K562 (cell line): ENCODE data around the gene WHAMM. TPM values are rescaled to one million over a fixed set of nuclear protein-coding genes. Genes with fewer than 3 reads are reported as not detected.

ENCODE experiments used
- ADNP ChIP-seq: fragments of 200-800 bp; sonication (Bioruptor generic); IDR thresholded peaks from 2 replicates; pipeline ENCODE4 v1.6.1; 2016; ENCODE audit warnings: missing genetic modification characterization, missing compliant biosample characterization
- ASH1L ChIP-seq: fragments of 450-650 bp; IDR thresholded peaks from 2 replicates; pipeline ENCODE4 v1.6.1; 2018; ENCODE audit warnings: borderline replicate concordance, mild to moderate bottlenecking, low read depth; ENCODE audit not compliant: partially characterized antibody
- FIP1L1 ChIP-seq: fragments of 200-400 bp; formaldehyde crosslinking; IDR thresholded peaks from 2 replicates; pipeline ENCODE4 v1.6.1; 2018; ENCODE audit warnings: mild to moderate bottlenecking, low read depth, low read length; ENCODE audit not compliant: poor library complexity, severe bottlenecking
- HCFC1 ChIP-seq: IDR thresholded peaks from 2 replicates; pipeline ENCODE4 v1.6.1; 2012; ENCODE audit warnings: low read depth, low read length, improper control_type of control experiment
- HMBOX1 ChIP-seq: sonication (generic); IDR thresholded peaks from 2 replicates; pipeline ENCODE4 v1.6.1; 2016
- KLF10 ChIP-seq: fragments of 250-450 bp; sonication (Bioruptor Pico); IDR thresholded peaks from 2 replicates; pipeline ENCODE4 v1.6.1; 2021; ENCODE audit warnings: matching md5 sums
- NFE2 ChIP-seq: IDR thresholded peaks from 2 replicates; pipeline ENCODE4 v1.6.1; 2014; ENCODE audit warnings: antibody characterized with exemption, low read depth
- PHB ChIP-seq: fragments of 250-450 bp; sonication (Bioruptor Pico); IDR thresholded peaks from 2 replicates; pipeline ENCODE4 v1.5.0; 2021
- RAD51 ChIP-seq: fragments of 450-650 bp; IDR thresholded peaks from 2 replicates; pipeline ENCODE4 v1.7.1; 2016; ENCODE audit warnings: low read depth, mild to moderate bottlenecking, borderline replicate concordance
- REST ChIP-seq, 2 experiments: fragments of 450-650 bp; formaldehyde crosslinking in 1 of 2; IDR thresholded peaks; 2 replicates each; pipeline versions ENCODE4 v1.4.0 to v1.6.1; 2014 to 2020; ENCODE audit warnings: mild to moderate bottlenecking in 2 of 2, borderline replicate concordance in 1 of 2, low read depth in 1 of 2
- RFX5 ChIP-seq: IDR thresholded peaks from 2 replicates; pipeline ENCODE4 v1.6.1; 2011; ENCODE audit warnings: low read depth, mild to moderate bottlenecking, improper control_type of control experiment, low read length
- SETDB1 ChIP-seq: IDR thresholded peaks from one replicate; pipeline ENCODE4 v1.6.1; 2012; ENCODE audit warnings: low read length, control low read depth, inconsistent platforms
- SNRNP70 ChIP-seq: fragments of 200-400 bp; formaldehyde crosslinking; optimal IDR thresholded peaks from 2 replicates; pipeline ENCODE3; 2017; ENCODE audit warnings: low read depth, low read length
- THRA ChIP-seq: fragments of 450-650 bp; IDR thresholded peaks from 2 replicates; pipeline ENCODE4 v1.6.1; 2017; ENCODE audit warnings: mild to moderate bottlenecking, moderate library complexity
- U2AF1 ChIP-seq: fragments of 200-400 bp; formaldehyde crosslinking; optimal IDR thresholded peaks from 2 replicates; pipeline ENCODE3; 2017; ENCODE audit warnings: mild to moderate bottlenecking, low read depth, low read length, moderate library complexity
- YY1 ChIP-seq, 3 experiments: IDR thresholded peaks; 2 replicates each; pipeline ENCODE4 v1.6.1; 2011; ENCODE audit warnings: low read length in 2 of 3, mild to moderate bottlenecking in 2 of 3, moderate library complexity in 2 of 3, borderline replicate concordance in 1 of 3, control low read depth in 1 of 3, low read depth in 1 of 3; ENCODE audit not compliant: insufficient read depth in 3 of 3, insufficient replicate concordance in 2 of 3, control insufficient read depth in 1 of 3, insufficient read length in 1 of 3; ENCODE audit errors: extremely low read depth in 1 of 3
- ZNF232 ChIP-seq: sonication (generic); formaldehyde crosslinking; IDR thresholded peaks from 2 replicates; pipeline ENCODE4 v1.8.0; 2022; ENCODE audit warnings: mild to moderate bottlenecking, missing genetic modification reagents
- ZNF263 ChIP-seq: sonication (generic); formaldehyde crosslinking; IDR thresholded peaks from 2 replicates; pipeline ENCODE4 v1.8.0; 2022; ENCODE audit warnings: mild to moderate bottlenecking, missing genetic modification reagents, borderline replicate concordance
- ZNF589 ChIP-seq: fragments of 200-800 bp; sonication (Bioruptor generic); IDR thresholded peaks from 2 replicates; pipeline ENCODE4 v1.6.1; 2016; ENCODE audit warnings: low read depth, missing genetic modification characterization, missing compliant biosample characterization
- polyA plus RNA-seq, 8 experiments: library from polyadenylated mRNA; depleted of rRNA in 4 of 8; stranded (reverse) in 5 of 8; unstranded in 3 of 8; fragments of >200 nt; fragmentation: Nextera tagmentation in 2 of 8; fragmentation: Illumina TruSeq in 1 of 8; extraction: Ambion mirVana in 2 of 8; extraction: Trizol in 1 of 8; gene quantifications; 2 replicates each; pipeline versions ENCODE4 v1.2.1 to v1.2.3, GENCODE V29; 2011 to 2014; ENCODE audit warnings: inconsistent platforms in 1 of 8, missing spikeins in 1 of 8
- total RNA-seq, 7 experiments: library from RNA; depleted of rRNA in 6 of 7; stranded (reverse); fragments of >200 nt in 6 of 7; fragmentation: Illumina TruSeq in 2 of 7; extraction: Trizol in 2 of 7; gene quantifications; 2 replicates each; pipeline versions ENCODE4 v1.2.1 to v1.2.3, GENCODE V29; 2011 to 2021; ENCODE audit warnings: low replicate concordance in 1 of 7

Gene WHAMM
- total and polyA plus RNA-seq, 9 of the 15 experiments (the other 6 are each of a cell fraction or from before 2014, with no cell fraction given), result 2.0 to 4.8 (median 3.6) TPM

- TF ChIP-seq ASH1L, result no peak
- no peak for TF ChIP-seq KLF10 (CRISPR knock-in tag)
- no peak for TF ChIP-seq YY1 (IDR thresholded peaks at IDR 0.05; ENCODE audit: borderline replicate concordance in 1 of 3, control insufficient read depth in 1 of 3, extremely low read depth in 1 of 3, insufficient read depth in 3 of 3, insufficient read length in 1 of 3, insufficient replicate concordance in 2 of 3, low read depth in 1 of 3, low read length in 2 of 3)
- TF ChIP-seq NFE2, result peak; percentile 37; the same call in 1 of the 2 replicates
- no peak for TF ChIP-seq U2AF1
- TF ChIP-seq RFX5, result no peak
- TF ChIP-seq ZNF232, result no peak
- TF ChIP-seq HCFC1, result no peak
- peak; percentile 41; the same call in 1 of the 2 replicates for TF ChIP-seq HMBOX1
- TF ChIP-seq PHB (CRISPR knock-in tag), result no peak
- TF ChIP-seq ZNF263 (CRISPR knock-in tag), result no peak
- TF ChIP-seq THRA, result no peak
- TF ChIP-seq RAD51, result no peak
- TF ChIP-seq FIP1L1, result no peak
- no peak for TF ChIP-seq REST (IDR thresholded peaks at IDR 0.05; ENCODE audit: borderline replicate concordance)
- no peak for TF ChIP-seq REST (CRISPR knock-in tag; IDR thresholded peaks at IDR 0.05; ENCODE audit: low read depth)
- TF ChIP-seq SETDB1, result no peak
- no peak for TF ChIP-seq SNRNP70
- no peak for TF ChIP-seq ZNF589 (CRISPR knock-in tag)
- no peak for TF ChIP-seq ADNP (tag)
Observed at GRCh38 chr15:82802497-82802896, 6.9 kb upstream of the WHAMM start (continued).
